GM19193 (cell line): ENCODE data around the gene TIAM1.

Source experiments
- POLR2A ChIP-seq: IDR thresholded peaks from 4 replicates; pipeline ENCODE4 v1.6.1; 2011; ENCODE audit not compliant: insufficient read depth, insufficient read length; ENCODE audit errors: extremely low read depth

TIAM1 gene

DNA sequence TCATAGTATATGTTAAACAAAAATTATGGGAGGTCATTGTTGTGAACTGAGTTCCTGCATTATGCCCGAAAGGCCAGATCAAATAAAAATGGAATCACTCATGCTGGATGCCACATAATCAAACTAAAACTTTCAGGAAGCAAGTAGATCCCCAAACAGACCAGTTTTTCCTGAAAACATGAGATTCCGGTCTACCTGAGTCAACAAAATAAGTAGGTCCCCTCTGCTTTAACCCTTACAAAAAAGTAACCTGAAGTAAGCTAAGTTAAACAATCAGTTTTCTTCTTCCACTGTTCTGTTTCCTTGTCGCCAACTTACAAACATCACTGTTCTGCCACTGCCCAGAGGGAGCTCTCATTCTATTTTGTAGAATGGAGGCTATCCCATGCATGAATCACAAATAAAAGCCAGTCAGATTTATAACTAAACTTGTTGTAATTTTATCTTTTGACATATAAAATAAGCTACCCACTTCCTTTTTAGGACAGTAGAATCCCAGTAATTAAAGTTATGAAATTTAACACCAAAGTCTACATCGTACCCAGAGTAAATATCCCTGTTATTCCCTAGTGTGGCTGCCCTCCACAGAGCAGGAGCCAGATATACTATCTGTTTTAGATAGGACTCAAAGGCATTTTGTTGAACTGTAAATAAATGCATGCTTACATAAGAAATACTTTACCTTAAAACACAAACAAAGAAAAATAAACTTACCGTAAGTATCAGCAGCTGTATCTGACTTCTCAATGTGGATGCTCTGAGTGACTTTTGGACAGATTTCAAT lies 149.4 kb downstream of the TIAM1 start:
- TF ChIP-seq POLR2A = no peak

GRCh38 chr21:31193761-31194160 lies 150.3 kb downstream of the TIAM1 start:
- TF ChIP-seq POLR2A = no peak

- TF ChIP-seq POLR2A = no peak
Observed at GRCh38 chr21:31191553-31191952, 152.5 kb downstream of the TIAM1 start.

GRCh38 chr21:31190516-31190915 lies 153.5 kb downstream of the TIAM1 start:
- TF ChIP-seq POLR2A = no peak

DNA sequence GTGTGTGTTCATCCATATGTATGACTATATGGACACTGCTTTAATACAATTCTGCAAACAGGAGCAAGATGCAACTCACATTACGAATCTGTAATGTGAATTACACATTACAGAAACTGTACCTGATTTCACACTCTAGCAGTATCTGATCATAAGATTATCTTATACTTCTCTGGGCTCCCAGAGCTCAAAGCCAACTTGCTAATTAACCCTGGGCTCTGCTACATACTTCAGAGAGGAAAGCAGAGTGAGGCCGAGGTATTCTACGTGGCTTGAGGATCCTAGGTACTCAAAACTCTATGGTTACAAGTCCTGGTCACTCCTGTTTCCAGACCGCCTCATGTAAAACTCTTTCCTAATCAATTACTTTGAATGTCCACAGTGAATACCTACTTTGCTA lies 156.6 kb downstream of the TIAM1 start:
- TF ChIP-seq POLR2A = no peak

DNA sequence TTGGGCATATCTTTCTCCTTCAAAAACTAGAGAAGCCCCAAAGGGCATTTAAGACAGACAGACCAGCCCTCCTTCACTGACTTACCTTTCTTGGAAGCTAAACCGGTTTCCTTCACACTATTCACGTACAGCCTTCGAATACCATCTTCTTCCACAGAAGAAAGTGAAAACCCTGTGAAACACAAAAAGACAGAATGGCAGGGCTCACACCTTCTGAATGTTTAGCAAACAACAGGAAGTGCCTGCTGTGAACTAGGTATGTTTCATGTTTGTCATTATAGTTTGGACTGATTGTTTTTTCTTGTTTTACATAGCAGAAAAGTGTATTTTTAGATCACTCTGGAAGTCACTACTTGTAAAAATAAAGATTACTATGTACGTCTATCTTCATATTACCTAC lies 157.1 kb downstream of the TIAM1 start:
- no peak for TF ChIP-seq POLR2A

- TF ChIP-seq POLR2A = no peak
Observed at GRCh38 chr21:31185663-31186062, 158.4 kb downstream of the TIAM1 start.

GRCh38 chr21:31184876-31185275 lies 159.2 kb downstream of the TIAM1 start:
- no peak for TF ChIP-seq POLR2A

- no peak for TF ChIP-seq POLR2A
Observed at GRCh38 chr21:31184459-31184858, 159.6 kb downstream of the TIAM1 start.

DNA sequence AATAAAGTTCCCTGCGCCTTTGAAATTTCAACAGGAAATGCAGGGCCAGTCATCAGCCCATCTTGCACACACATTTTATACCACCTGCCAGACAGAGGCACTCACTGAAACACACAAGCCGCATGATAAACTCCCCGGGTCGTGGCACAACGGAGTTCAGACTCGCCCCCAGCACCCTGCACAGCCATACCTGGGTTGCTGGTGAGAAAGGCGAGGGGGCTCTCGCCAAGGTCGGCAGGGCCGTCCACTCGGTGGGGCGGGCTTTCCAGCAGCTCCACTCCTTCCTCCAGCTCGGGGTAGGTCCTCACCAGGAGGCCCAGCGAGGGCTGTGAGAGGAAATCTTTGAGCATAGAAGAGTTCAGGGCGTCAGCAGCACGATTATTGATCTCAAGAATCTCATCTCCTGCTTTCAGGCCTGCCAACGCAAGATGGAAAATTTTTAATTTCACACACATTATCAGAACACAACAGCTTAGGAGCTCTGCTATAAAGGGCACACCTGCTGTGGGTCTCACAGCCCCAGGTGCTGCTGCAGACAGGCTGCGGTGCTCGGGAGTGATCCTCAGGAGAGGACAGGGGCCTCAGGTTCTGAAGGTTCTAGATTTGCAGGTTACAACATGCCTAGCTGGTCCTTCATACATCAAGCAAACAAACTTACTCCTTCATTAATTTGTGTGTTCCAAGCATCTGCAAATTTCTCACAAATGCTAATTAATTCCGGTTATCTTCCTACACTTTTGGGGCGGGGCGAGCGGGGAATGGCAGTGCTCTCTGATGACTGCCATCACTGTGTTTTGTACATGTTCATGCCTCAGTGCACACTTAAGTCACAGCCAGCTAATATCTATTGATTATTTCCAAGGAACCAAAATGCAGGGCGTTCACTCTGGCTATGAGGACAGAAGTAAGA lies 161.6 kb downstream of the TIAM1 start:
- TF ChIP-seq POLR2A = no peak

- TF ChIP-seq POLR2A = no peak
Observed at GRCh38 chr21:31181082-31181750, 162.8 kb downstream of the TIAM1 start.

GRCh38 chr21:31180256-31181081 lies 163.6 kb downstream of the TIAM1 start:
- no peak for TF ChIP-seq POLR2A

DNA sequence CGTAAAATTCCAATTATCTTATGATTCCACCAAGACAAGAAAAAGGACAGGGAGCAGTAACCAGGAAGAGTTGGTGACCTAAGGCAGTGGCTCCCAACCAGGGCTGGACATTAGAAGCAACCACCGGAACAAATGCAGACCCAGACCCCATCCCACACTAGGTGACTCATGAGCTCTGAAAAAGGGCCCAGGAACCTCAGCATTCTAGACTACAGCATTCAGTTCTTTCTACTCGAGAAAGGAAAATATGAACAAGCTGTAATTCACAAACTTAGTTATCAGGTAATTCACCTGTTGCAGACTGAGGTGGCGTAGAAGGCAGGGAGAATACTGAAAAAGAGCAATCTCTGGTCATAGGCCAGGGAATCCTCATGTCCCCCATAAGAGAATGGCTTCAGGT lies 167.3 kb downstream of the TIAM1 start:
- no peak for TF ChIP-seq POLR2A

GRCh38 chr21:31176080-31176551 lies 167.9 kb downstream of the TIAM1 start:
- no peak for TF ChIP-seq POLR2A
